ENCODE measurements around the gene LRRTM2. TPM values are rescaled to one million over a fixed set of nuclear protein-coding genes. Genes with fewer than 3 reads are reported as not detected.

LRRTM2 gene
- total and polyA plus RNA-seq, 2 of the 4 experiments (the other 2 are of a cell fraction), result 0.53 to 2.0 TPM

GRCh38 chr5:138844125-138844461 is 31.0 kb downstream of the LRRTM2 start:
- Histone ChIP-seq H2BK5ac (ENCODE audit: low read depth, low read length, poor library complexity, severe bottlenecking) (peak overlapping the region; percentile 52), H3K18ac (ENCODE audit: low read depth, low read length) (no peak overlapping the region), H3K36me3 (ENCODE audit: control insufficient read depth, insufficient read depth, low read length) (no peaks in the 10 kb centered on the region; the same call in 1 of the 2 replicates), H3K23ac (ENCODE audit: low read depth, low read length) (peak overlapping the region; percentile 59; the same call in 1 of the 2 replicates), H2AK5ac (ENCODE audit: low read depth, low read length) (no peak overlapping the region), H4K91ac (ENCODE audit: insufficient read depth, low read depth, low read length) (no peak overlapping the region), H3K4me2 (ENCODE audit: low read depth, low read length) (no peak overlapping the region; the same call in 1 of the 2 replicates), H2BK120ac (ENCODE audit: low read depth, low read length) (no peak overlapping the region), H3K4me1 (ENCODE audit: control insufficient read depth, insufficient read depth, low read length) (peaks cover 19% of the 10 kb centered on the region), H3K9me3 (ENCODE audit: control insufficient read depth, insufficient read depth, low read length) (no peaks in the 10 kb centered on the region), H3K9ac (ENCODE audit: low read depth, low read length) (no peak overlapping the region), H3K27ac (ENCODE audit: insufficient read depth, low read length) (peak overlapping the region; percentile 33; the same call in 1 of the 2 replicates), H4K5ac (ENCODE audit: low read depth, low read length) (no peak overlapping the region), H3K14ac (replicated peaks; ENCODE audit: low read depth, low read length) (peak overlapping the region; percentile 40), H4K8ac (ENCODE audit: low read depth in 2 of 2, low read length in 2 of 2) (no peak overlapping the region; a peak in 1 of 4 replicates), H3K56ac (ENCODE audit: extremely low read depth, insufficient read depth, low read length) (no peak overlapping the region), H2AK9ac (replicated peaks; ENCODE audit: low read depth, low read length, poor library complexity) (no peak overlapping the region), H2AFZ (replicated peaks; ENCODE audit: low read length, poor library complexity) (no peak overlapping the region), H3K9me1 (ENCODE audit: insufficient read depth, low read length) (peaks cover 10% of the 10 kb centered on the region; the same call in 1 of the 2 replicates), H3K4me3 (ENCODE audit: insufficient read depth, low read depth, low read length) (no peak overlapping the region), H3K27me3 (ENCODE audit: control insufficient read depth, insufficient read depth, low read length) (no peaks in the 10 kb centered on the region), H3K79me1 (ENCODE audit: low read depth in 1 of 2, low read length in 2 of 2) (peaks cover 20 to 84% of the 10 kb centered on the region in 2 experiments), H4K20me1 (ENCODE audit: insufficient read depth, low read length) (peaks cover 54% of the 10 kb centered on the region), H2BK15ac (ENCODE audit: low read depth, low read length) (no peak overlapping the region), H2BK20ac (ENCODE audit: low read depth, low read length) (no peak overlapping the region), H3K4ac (ENCODE audit: low read depth, low read length) (no peak overlapping the region; the same call in 1 of the 2 replicates)
- no peak for DNase-seq
- intact Hi-C loops (cut with micrococcal nuclease), result no loop called here
- whole genome bisulfite sequencing, 2 experiments (ENCODE audit: extremely low coverage in 2 of 2, insufficient read length in 1 of 2), result 83% methylated on average over 2 of the region's 4 CpGs; no CpG with 5 or more reads in 1 of the 2 experiments
- POLR2A ChIA-PET (ENCODE audit: unreplicated experiment), result no interaction called here
- TF ChIP-seq RFX5 (IDR thresholded peaks at IDR 0.05; ENCODE audit: low read depth, low read length) (no peak), CEBPB (IDR thresholded peaks at IDR 0.05; ENCODE audit: low read depth, low read length) (no peak), CTCF (conservative IDR thresholded peaks at IDR 0.05; ENCODE audit: low read depth, low read length) (no peak), SMC3 (IDR thresholded peaks at IDR 0.05; ENCODE audit: low read depth, low read length) (no peak), BHLHE40 (IDR thresholded peaks at IDR 0.05; ENCODE audit: low read depth, low read length) (no peak), MAFK (IDR thresholded peaks at IDR 0.05; ENCODE audit: low read depth, low read length) (no peak), RCOR1 (IDR thresholded peaks at IDR 0.05; ENCODE audit: insufficient replicate concordance, low read length) (no peak)
- ATAC-seq (ENCODE audit: low read depth), result no peak
- BruUV-seq (replicated peaks), result no TSS peak
- dilution Hi-C loops (cut with HindIII; ENCODE audit: low sequenced_read_pairs, unreplicated experiment), result no loop called here
- CTCF ChIA-PET, result interaction anchor here (0.6 kb wide), 1 partner anchor 55 kb away, joined by 3 read pairs; no protein-coding TSS in a partner anchor
- in situ Hi-C loops (cut with MboI; ENCODE audit: low sequenced_read_pairs), result no loop called here
